Stimulated activated CD4-positive, alpha-beta T cell treated with anti-CD3 and anti-CD28 coated beads, Interleukin-12 subunit alpha, Interleukin-12 subunit beta, amount 100 ng/mL, for 4 hours (primary cell): ENCODE measurements around the gene RAB27A.
A peak's percentile ranks its signal among the peaks of the same experiment; 100 is the strongest.
"Not testable (repeated sequence)": the region's sequence is repeated elsewhere in the genome, so short reads cannot be mapped to it uniquely, and the experiment has no call there.

Experiments used
- DNase-seq: peaks from one replicate; pipeline ENCODE4 v3.0.0-alpha.2; 2020

Gene RAB27A

GRCh38 chr15:55281517-55282228, 7.9 kb downstream of the RAB27A start:
- no peak for DNase-seq

- DNase-seq: not testable (repeated sequence)
Measured at GRCh38 chr15:55280589-55280988, 9.0 kb downstream of the RAB27A start.

- no peak for DNase-seq
Measured at GRCh38 chr15:55279746-55280351, 9.8 kb downstream of the RAB27A start.

- no peak for DNase-seq
Measured at GRCh38 chr15:55279100-55279745, 10.4 kb downstream of the RAB27A start.

GRCh38 chr15:55277715-55278114, 11.9 kb downstream of the RAB27A start:
- DNase-seq: no peak

GRCh38 chr15:55277116-55277564, 12.5 kb downstream of the RAB27A start:
- no peak for DNase-seq

GRCh38 chr15:55276324-55276723, 13.3 kb downstream of the RAB27A start:
- DNase-seq: no peak

GRCh38 chr15:55270291-55270690, 19.3 kb downstream of the RAB27A start:
- DNase-seq: no peak

- no peak for DNase-seq
Measured at GRCh38 chr15:55268176-55268695, 21.4 kb downstream of the RAB27A start.

- peak; percentile 38 for DNase-seq
Measured at GRCh38 chr15:55267401-55268175, 22.0 kb downstream of the RAB27A start.

GRCh38 chr15:55266547-55266946, 23.1 kb downstream of the RAB27A start:
- no peak for DNase-seq

GRCh38 chr15:55260562-55261131, 29.0 kb downstream of the RAB27A start:
- DNase-seq: no peak

- DNase-seq: no peak
Measured at GRCh38 chr15:55257938-55258337, 31.7 kb downstream of the RAB27A start.

- DNase-seq: no peak
Measured at GRCh38 chr15:55257012-55257670, 32.5 kb downstream of the RAB27A start.

- no peak for DNase-seq
Measured at GRCh38 chr15:55256281-55257011, 33.2 kb downstream of the RAB27A start.

GRCh38 chr15:55255714-55256113, 33.9 kb downstream of the RAB27A start:
- DNase-seq: no peak

- DNase-seq: no peak
Measured at GRCh38 chr15:55254916-55255679, 34.5 kb downstream of the RAB27A start.

- DNase-seq: no peak
Measured at GRCh38 chr15:55253580-55253979, 36.0 kb downstream of the RAB27A start.

- DNase-seq: not testable (repeated sequence)
Measured at GRCh38 chr15:55252201-55252600, 37.4 kb downstream of the RAB27A start.

- no peak for DNase-seq
Measured at GRCh38 chr15:55250941-55251340, 38.7 kb downstream of the RAB27A start.

GRCh38 chr15:55250392-55250791, 39.2 kb downstream of the RAB27A start:
- no peak for DNase-seq
